Endodermal cell (in vitro differentiated cells): ENCODE measurements around the gene MAP6. TPM values are rescaled to one million over a fixed set of nuclear protein-coding genes. Genes with fewer than 3 reads are reported as not detected.

Source experiments
- DNase-seq: peaks from one replicate; pipeline ENCODE4 v3.0.0-alpha.2; 2017
- H3K27ac ChIP-seq: 2 replicates; pipeline ENCODE4 v1.5.1; 2013; ENCODE audit warnings: mild to moderate bottlenecking, low read depth, low read length, moderate library complexity
- H3K27me3 ChIP-seq: 2 replicates; pipeline ENCODE4 v1.6.1; 2013; ENCODE audit warnings: mild to moderate bottlenecking, low read length, moderate library complexity; ENCODE audit not compliant: insufficient read depth, control insufficient read depth, poor library complexity, severe bottlenecking
- H3K36me3 ChIP-seq: 2 replicates; pipeline ENCODE4 v1.7.0; 2013; ENCODE audit warnings: mild to moderate bottlenecking, low read length, moderate library complexity; ENCODE audit not compliant: control insufficient read depth, insufficient read depth
- H3K4me1 ChIP-seq: one replicate; pipeline ENCODE4 v1.7.0; 2013; ENCODE audit warnings: low read length; ENCODE audit not compliant: control insufficient read depth, insufficient read depth
- H3K4me3 ChIP-seq: 2 replicates; pipeline ENCODE4 v1.5.1; 2013; ENCODE audit warnings: mild to moderate bottlenecking, low read length, moderate library complexity
- H3K9ac ChIP-seq: 2 replicates; pipeline ENCODE4 v1.6.1; 2013; ENCODE audit warnings: mild to moderate bottlenecking, low read length, moderate library complexity; ENCODE audit not compliant: poor library complexity, severe bottlenecking; ENCODE audit errors: extremely low read depth
- H3K9me3 ChIP-seq: 2 replicates; pipeline ENCODE4 v1.6.1; 2013; ENCODE audit warnings: mild to moderate bottlenecking, low read length, moderate library complexity; ENCODE audit not compliant: control insufficient read depth
- H3K27ac Mint-ChIP-seq: 2 replicates; pipeline ENCODE4 v1.8.0; 2020; ENCODE audit warnings: mixed read lengths
- H3K27me3 Mint-ChIP-seq: 2 replicates; pipeline ENCODE4 v1.8.0; 2021; ENCODE audit warnings: mild to moderate bottlenecking, mixed read lengths; ENCODE audit not compliant: insufficient read depth
- H3K36me3 Mint-ChIP-seq: 2 replicates; pipeline ENCODE4 v1.8.0; 2020; ENCODE audit warnings: low read depth, mixed read lengths
- H3K4me1 Mint-ChIP-seq: 2 replicates; pipeline ENCODE4 v1.8.0; 2020; ENCODE audit warnings: mixed read lengths
- H3K4me3 Mint-ChIP-seq: 2 replicates; pipeline ENCODE4 v1.8.0; 2020; ENCODE audit warnings: mild to moderate bottlenecking, moderate library complexity, mixed read lengths
- H3K9me3 Mint-ChIP-seq: 2 replicates; pipeline ENCODE4 v1.8.0; 2020; ENCODE audit warnings: mild to moderate bottlenecking, mixed read lengths
- WGBS, 2 experiments: methylation state at CpG; one replicate each; pipeline versions ENCODE4 v1.1.5 to v1.1.7; 2013; ENCODE audit warnings: missing lambda C conversion rate in 2 of 2, mixed read lengths in 1 of 2; ENCODE audit not compliant: insufficient coverage in 1 of 2, insufficient read length in 1 of 2; 5-methylcytosine and 5-hydroxymethylcytosine counted together
- total RNA-seq, 2 donors: library from RNA; stranded (reverse); fragmentation: NEBNext Ultra II Directional in 1 of 2; extraction: Animal tissue kit (Norgen Biotek cat#: 25700) in 1 of 2; gene quantifications; 2 replicates in 1 of 2; 3 replicates in 1 of 2; pipeline ENCODE4 v1.2.1, GENCODE V29; 2021
- TF ChIP-seq, protein P1 (sequence below): fragments of 200-600 bp; sonication (generic); conservative IDR thresholded peaks from 2 replicates; pipeline ENCODE4 v1.5.0; 2021; ENCODE audit warnings: antibody characterized with exemption, mild to moderate bottlenecking

Gene MAP6
- total RNA-seq, 2 donors from 2014 or later, result 1.9 to 4.2 TPM

DNA sequence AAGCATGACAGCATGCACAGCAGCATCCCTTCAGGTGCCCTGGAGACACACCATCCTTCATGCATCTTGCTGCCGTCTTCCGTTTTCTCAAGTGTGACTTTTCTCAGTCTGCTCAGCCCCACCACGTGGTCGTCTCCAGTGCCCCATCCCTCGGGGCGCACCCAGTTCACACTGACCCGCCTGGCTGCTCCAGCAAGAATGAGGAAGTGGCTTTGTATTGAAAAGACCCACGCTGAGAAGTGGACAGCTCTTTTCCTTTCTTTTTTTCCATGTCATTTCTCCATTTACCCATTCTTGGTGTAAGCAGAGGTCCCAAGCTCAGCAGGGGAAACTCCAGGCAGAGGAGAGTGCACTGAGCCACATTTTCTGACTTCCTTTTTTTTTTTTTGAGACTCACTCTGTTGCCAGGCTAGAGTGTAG is 92.3 kb downstream of the MAP6 start:
- TF ChIP-seq, protein P1, sequence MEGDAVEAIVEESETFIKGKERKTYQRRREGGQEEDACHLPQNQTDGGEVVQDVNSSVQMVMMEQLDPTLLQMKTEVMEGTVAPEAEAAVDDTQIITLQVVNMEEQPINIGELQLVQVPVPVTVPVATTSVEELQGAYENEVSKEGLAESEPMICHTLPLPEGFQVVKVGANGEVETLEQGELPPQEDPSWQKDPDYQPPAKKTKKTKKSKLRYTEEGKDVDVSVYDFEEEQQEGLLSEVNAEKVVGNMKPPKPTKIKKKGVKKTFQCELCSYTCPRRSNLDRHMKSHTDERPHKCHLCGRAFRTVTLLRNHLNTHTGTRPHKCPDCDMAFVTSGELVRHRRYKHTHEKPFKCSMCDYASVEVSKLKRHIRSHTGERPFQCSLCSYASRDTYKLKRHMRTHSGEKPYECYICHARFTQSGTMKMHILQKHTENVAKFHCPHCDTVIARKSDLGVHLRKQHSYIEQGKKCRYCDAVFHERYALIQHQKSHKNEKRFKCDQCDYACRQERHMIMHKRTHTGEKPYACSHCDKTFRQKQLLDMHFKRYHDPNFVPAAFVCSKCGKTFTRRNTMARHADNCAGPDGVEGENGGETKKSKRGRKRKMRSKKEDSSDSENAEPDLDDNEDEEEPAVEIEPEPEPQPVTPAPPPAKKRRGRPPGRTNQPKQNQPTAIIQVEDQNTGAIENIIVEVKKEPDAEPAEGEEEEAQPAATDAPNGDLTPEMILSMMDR, result no peak
- Histone ChIP-seq H3K36me3 (peaks cover 31% of the 10 kb centered on the region), H3K27ac (no peak overlapping the region), H3K27me3 (no peaks in the 10 kb centered on the region), H3K9me3 (no peaks in the 10 kb centered on the region), H3K4me1 (no peaks in the 10 kb centered on the region), H3K9ac (no peak overlapping the region), H3K4me3 (no peak overlapping the region)
- Mint-ChIP-seq H3K36me3 (peaks cover 25% of the 10 kb centered on the region), H3K27ac (no peak overlapping the region), H3K4me3 (no peak overlapping the region), H3K27me3 (peaks cover 3% of the 10 kb centered on the region), H3K9me3 (no peaks in the 10 kb centered on the region), H3K4me1 (no peaks in the 10 kb centered on the region)
- 58 to 60% methylated on average over 3 to 8 of the region's 8 CpGs for WGBS, 2 experiments
- DNase-seq, result peak; percentile 81

DNA sequence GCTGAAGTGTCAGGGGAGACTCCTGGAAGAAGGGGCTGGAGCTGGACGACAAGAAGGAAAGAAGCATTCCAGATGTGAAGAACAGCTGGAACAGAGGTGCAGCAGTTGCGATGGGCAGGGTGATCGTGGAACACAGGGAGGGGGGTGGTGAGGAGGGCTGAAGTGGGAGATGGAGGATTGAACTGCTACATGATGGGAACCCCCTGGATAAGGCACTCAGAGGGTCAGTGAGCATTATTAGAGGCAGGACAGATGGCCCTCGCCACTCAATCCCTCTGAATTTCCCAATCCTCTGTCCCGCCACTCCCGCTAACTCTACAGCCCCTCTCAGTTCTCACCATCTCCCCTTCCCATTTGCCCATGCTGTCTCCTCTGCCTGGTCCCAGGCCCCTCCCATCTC is 92.8 kb downstream of the MAP6 start:
- no peaks in the 10 kb centered on the region for H3K9me3 Mint-ChIP-seq
- no peak overlapping the region for H3K27ac Mint-ChIP-seq
- H3K27ac ChIP-seq, result no peak overlapping the region
- WGBS, 2 experiments, result 93 to 94% methylated on average over 6 of the region's 6 CpGs
- no peaks in the 10 kb centered on the region for H3K9me3 ChIP-seq
- peaks cover 30% of the 10 kb centered on the region for H3K36me3 Mint-ChIP-seq
- H3K9ac ChIP-seq, result no peak overlapping the region
- peaks cover 36% of the 10 kb centered on the region for H3K36me3 ChIP-seq
- TF ChIP-seq, protein P1, result no peak
- H3K4me3 ChIP-seq, result no peak overlapping the region
- H3K27me3 Mint-ChIP-seq, result peaks cover 1% of the 10 kb centered on the region
- no peaks in the 10 kb centered on the region for H3K4me1 ChIP-seq
- H3K4me3 Mint-ChIP-seq, result no peak overlapping the region
- no peaks in the 10 kb centered on the region for H3K4me1 Mint-ChIP-seq
- DNase-seq, result peak; percentile 46
- no peaks in the 10 kb centered on the region for H3K27me3 ChIP-seq

DNA sequence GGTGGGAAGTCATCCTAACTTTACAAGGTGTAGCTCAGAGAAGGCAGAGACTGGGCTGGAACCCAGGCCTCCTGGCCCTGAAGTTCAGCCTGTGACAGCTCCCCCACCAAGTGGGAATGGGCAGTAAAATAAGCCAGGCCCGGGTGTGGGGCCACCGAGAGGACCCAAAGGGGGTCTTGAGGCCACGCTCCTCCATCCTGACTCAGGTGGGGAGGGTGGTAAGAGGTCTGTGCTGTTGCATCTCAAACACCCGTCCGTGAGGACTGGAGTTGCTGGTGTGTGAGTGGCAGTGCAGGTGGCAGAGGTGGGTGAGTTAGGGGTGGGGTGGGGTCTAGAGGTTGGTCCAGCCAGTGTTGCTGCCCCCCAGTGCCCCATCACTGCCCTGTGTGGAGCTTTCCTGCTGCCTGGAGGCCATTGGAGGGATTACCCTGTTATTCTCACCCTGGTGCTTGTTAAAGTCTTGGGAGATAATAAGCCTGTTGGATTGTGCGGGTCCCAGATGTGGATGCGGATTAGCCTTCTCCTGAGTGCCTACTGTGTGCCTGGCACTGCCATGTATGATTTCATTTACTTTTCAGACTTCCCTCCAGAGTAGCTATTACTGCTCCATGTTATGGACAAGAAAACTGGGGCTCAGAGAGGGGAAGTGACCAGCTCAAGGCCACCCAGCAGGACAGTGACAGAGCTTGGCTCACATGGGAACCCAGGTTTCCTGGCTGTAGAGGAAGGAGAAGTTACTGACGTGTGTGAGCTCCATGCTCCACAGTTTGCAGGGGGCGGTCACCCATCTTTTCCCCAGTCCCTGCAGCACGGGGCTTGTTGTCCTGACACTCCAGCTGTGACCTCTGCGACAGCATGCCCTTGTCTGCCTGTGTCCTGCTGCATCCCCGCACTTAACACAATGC is 93.9 kb downstream of the MAP6 start:
- WGBS, 2 experiments, result 91 to 100% methylated on average over 9 to 12 of the region's 12 CpGs
- no peaks in the 10 kb centered on the region for H3K9me3 Mint-ChIP-seq

More for the DNA sequence above, 93.9 kb downstream of the MAP6 start:
- Histone ChIP-seq H3K27ac (no peak overlapping the region), H3K36me3 (peaks cover 47% of the 10 kb centered on the region), H3K9me3 (no peaks in the 10 kb centered on the region), H3K4me1 (no peaks in the 10 kb centered on the region), H3K27me3 (no peaks in the 10 kb centered on the region), H3K9ac (no peak overlapping the region), H3K4me3 (no peak overlapping the region)
- H3K27ac Mint-ChIP-seq, result peak overlapping the region; percentile 72
- TF ChIP-seq, protein P1, result peak; percentile 61
- no peaks in the 10 kb centered on the region for H3K4me1 Mint-ChIP-seq
- no peaks in the 10 kb centered on the region for H3K27me3 Mint-ChIP-seq
- peak; percentile 69 for DNase-seq
- peaks cover 39% of the 10 kb centered on the region for H3K36me3 Mint-ChIP-seq
- H3K4me3 Mint-ChIP-seq, result no peak overlapping the region
